GM23338 (cell line): ENCODE measurements around the gene EXD3. TPM values are rescaled to one million over a fixed set of nuclear protein-coding genes. Genes with fewer than 3 reads are reported as not detected.

Source experiments
- ATAC-seq: fragments of 200-7000 bp; cut with Tn5 transposase; 3 replicates; pipeline ENCODE4 v1.9.1; 2020
- DNase-seq: peaks from one replicate; pipeline ENCODE4 v3.0.0-alpha.2; 2015; ENCODE audit warnings: low spot score
- H2AFZ ChIP-seq: fragments of 200-600 bp; sonication (generic); 2 replicates; pipeline ENCODE4 v1.8.0; 2016; ENCODE audit warnings: antibody characterized with exemption, mild to moderate bottlenecking, moderate library complexity
- H3F3A ChIP-seq: fragments of 200-600 bp; sonication (generic); replicated peaks from 2 replicates; pipeline ENCODE4 v1.8.0; 2017; ENCODE audit warnings: antibody characterized with exemption, mixed run types, low read depth
- H3K27ac ChIP-seq: fragments of 200-600 bp; sonication (generic); 2 replicates; pipeline ENCODE4 v1.6.1; 2016; ENCODE audit warnings: low read depth
- H3K27me3 ChIP-seq: fragments of 200-600 bp; sonication (generic); 2 replicates; pipeline ENCODE4 v1.8.0; 2016; ENCODE audit warnings: mild to moderate bottlenecking, mixed run types, moderate library complexity; ENCODE audit not compliant: insufficient read depth
- H3K36me3 ChIP-seq: fragments of 200-600 bp; sonication (generic); 2 replicates; pipeline ENCODE4 v1.8.0; 2016; ENCODE audit warnings: mild to moderate bottlenecking; ENCODE audit not compliant: insufficient read depth
- H3K4me1 ChIP-seq: fragments of 200-600 bp; sonication (generic); 2 replicates; pipeline ENCODE4 v1.8.0; 2016; ENCODE audit warnings: mild to moderate bottlenecking, moderate library complexity; ENCODE audit not compliant: insufficient read depth
- H3K4me2 ChIP-seq: fragments of 200-600 bp; sonication (generic); 2 replicates; pipeline ENCODE4 v1.7.1; 2017; ENCODE audit warnings: mixed run types
- H3K4me3 ChIP-seq: fragments of 200-600 bp; sonication (generic); 2 replicates; pipeline ENCODE4 v1.6.1; 2016; ENCODE audit warnings: mixed run types
- H3K79me2 ChIP-seq: fragments of 200-600 bp; sonication (generic); replicated peaks from 2 replicates; pipeline ENCODE4 v1.8.0; 2017; ENCODE audit warnings: mild to moderate bottlenecking; ENCODE audit not compliant: insufficient read depth
- H3K9me2 ChIP-seq: fragments of 200-600 bp; sonication (generic); 2 replicates; pipeline ENCODE4 v1.8.0; 2017; ENCODE audit not compliant: insufficient read depth
- H4K20me1 ChIP-seq: fragments of 200-600 bp; sonication (generic); replicated peaks from 2 replicates; pipeline ENCODE4 v1.8.0; 2017; ENCODE audit warnings: mild to moderate bottlenecking; ENCODE audit not compliant: insufficient read depth
- H3K27ac Mint-ChIP-seq: 2 replicates; pipeline ENCODE4 v1.8.0; 2020; ENCODE audit warnings: inconsistent platforms, mild to moderate bottlenecking, moderate library complexity, mixed read lengths
- H3K27me3 Mint-ChIP-seq: 3 replicates; pipeline ENCODE4 v1.8.0; 2022; ENCODE audit warnings: low read depth, mild to moderate bottlenecking, moderate library complexity, mixed read lengths, inconsistent platforms; ENCODE audit not compliant: insufficient read depth, poor library complexity
- H3K36me3 Mint-ChIP-seq: 3 replicates; pipeline ENCODE4 v1.8.0; 2021; ENCODE audit warnings: low read depth, mild to moderate bottlenecking, inconsistent platforms, moderate library complexity, mixed read lengths
- H3K4me1 Mint-ChIP-seq: 3 replicates; pipeline ENCODE4 v1.8.0; 2020; ENCODE audit warnings: mild to moderate bottlenecking, inconsistent platforms, mixed read lengths
- H3K4me3 Mint-ChIP-seq: 3 replicates; pipeline ENCODE4 v1.8.0; 2021; ENCODE audit warnings: moderate library complexity, mild to moderate bottlenecking, inconsistent platforms, mixed read lengths
- H3K9me3 Mint-ChIP-seq: 3 replicates; pipeline ENCODE4 v1.8.0; 2020; ENCODE audit warnings: moderate library complexity, mild to moderate bottlenecking, inconsistent platforms, mixed read lengths
- CREB1 ChIP-seq: fragments of 250-450 bp; sonication (Bioruptor Pico); IDR thresholded peaks from 2 replicates; pipeline ENCODE4 v1.5.0; 2020; ENCODE audit warnings: low read depth, mild to moderate bottlenecking, moderate library complexity
- CTCF ChIP-seq, 2 experiments: fragments of 200-600 bp in 1 of 2; sonication (generic) in 1 of 2; conservative IDR thresholded peaks; 2 replicates each; pipeline versions ENCODE4 v1.5.1 to v1.6.1; 2016 to 2017; ENCODE audit warnings: antibody characterized with exemption in 2 of 2, low read depth in 2 of 2, mild to moderate bottlenecking in 2 of 2, moderate library complexity in 1 of 2
- EZH2 ChIP-seq: fragments of 200-600 bp; sonication (generic); IDR thresholded peaks from one replicate; pipeline ENCODE4 v1.8.0; 2017; ENCODE audit warnings: antibody characterized with exemption, mild to moderate bottlenecking, low read depth; ENCODE audit not compliant: unreplicated experiment
- EZH2phosphoT487 ChIP-seq: fragments of 200-600 bp; sonication (generic); IDR thresholded peaks from one replicate; pipeline ENCODE4 v1.8.1; 2018; ENCODE audit warnings: antibody characterized with exemption; ENCODE audit not compliant: unreplicated experiment
- JUNB ChIP-seq: IDR thresholded peaks from one replicate; pipeline ENCODE4 v1.6.1; 2016; ENCODE audit warnings: antibody characterized with exemption; ENCODE audit not compliant: unreplicated experiment
- NANOG ChIP-seq: IDR thresholded peaks from 2 replicates; pipeline ENCODE4 v1.6.1; 2016; ENCODE audit warnings: antibody characterized with exemption, borderline replicate concordance
- POLR2AphosphoS5 ChIP-seq: IDR thresholded peaks from 2 replicates; pipeline ENCODE4 v1.6.1; 2016; ENCODE audit warnings: antibody characterized with exemption, low read depth
- STAT1 ChIP-seq: IDR thresholded peaks from one replicate; pipeline ENCODE4 v1.6.1; 2016; ENCODE audit warnings: antibody characterized with exemption; ENCODE audit not compliant: unreplicated experiment
- ZNF114 ChIP-seq: fragments of 250-450 bp; sonication (Bioruptor Pico); IDR thresholded peaks from 2 replicates; pipeline ENCODE4 v1.5.0; 2020; ENCODE audit warnings: mild to moderate bottlenecking, moderate library complexity
- ZNF331 ChIP-seq: fragments of 250-450 bp; sonication (Bioruptor Pico); IDR thresholded peaks from 2 replicates; pipeline ENCODE4 v1.5.0; 2020; ENCODE audit warnings: low read depth, mild to moderate bottlenecking, moderate library complexity
- polyA plus RNA-seq: library from polyadenylated mRNA; unstranded; fragments of >200 nt; fragmentation: Nextera tagmentation; extraction: Ambion mirVana; gene quantifications from 2 replicates; pipeline ENCODE4 v1.2.1, GENCODE V29; 2016
- total RNA-seq: library from RNA; depleted of rRNA; stranded (reverse); fragments of >200 nt; shearing (Covaris generic); gene quantifications from 2 replicates; pipeline ENCODE4 v1.2.3, GENCODE V29; 2014
- TF ChIP-seq, protein P1 (sequence below): IDR thresholded peaks from one replicate; pipeline ENCODE4 v1.6.1; 2018; ENCODE audit warnings: antibody characterized with exemption; ENCODE audit not compliant: unreplicated experiment
- TF ChIP-seq, protein P2 (sequence below): IDR thresholded peaks from 2 replicates; pipeline ENCODE4 v1.6.1; 2016; ENCODE audit warnings: antibody characterized with exemption

The EXD3 gene
- total and polyA plus RNA-seq, 2 experiments from 2014 or later: 3.6 to 9.7 TPM

- Histone ChIP-seq H3K9me2 (no peaks in the 10 kb centered on the region), H2AFZ (no peak overlapping the region), H3K4me1 (peaks cover 13% of the 10 kb centered on the region; the same call in 1 of the 2 replicates), H3F3A (no peaks in the 10 kb centered on the region), H3K36me3 (no peaks in the 10 kb centered on the region), H3K27me3 (no peaks in the 10 kb centered on the region), H3K79me2 (no peaks in the 10 kb centered on the region), H4K20me1 (no peaks in the 10 kb centered on the region), H3K4me2 (no peak overlapping the region), H3K27ac (no peak overlapping the region), H3K4me3 (no peak overlapping the region)
- DNase-seq: no peak
- ATAC-seq: no peak
- no peaks in the 10 kb centered on the region for H3K36me3 Mint-ChIP-seq
- no peaks in the 10 kb centered on the region for H3K9me3 Mint-ChIP-seq
- TF ChIP-seq, protein P1, sequence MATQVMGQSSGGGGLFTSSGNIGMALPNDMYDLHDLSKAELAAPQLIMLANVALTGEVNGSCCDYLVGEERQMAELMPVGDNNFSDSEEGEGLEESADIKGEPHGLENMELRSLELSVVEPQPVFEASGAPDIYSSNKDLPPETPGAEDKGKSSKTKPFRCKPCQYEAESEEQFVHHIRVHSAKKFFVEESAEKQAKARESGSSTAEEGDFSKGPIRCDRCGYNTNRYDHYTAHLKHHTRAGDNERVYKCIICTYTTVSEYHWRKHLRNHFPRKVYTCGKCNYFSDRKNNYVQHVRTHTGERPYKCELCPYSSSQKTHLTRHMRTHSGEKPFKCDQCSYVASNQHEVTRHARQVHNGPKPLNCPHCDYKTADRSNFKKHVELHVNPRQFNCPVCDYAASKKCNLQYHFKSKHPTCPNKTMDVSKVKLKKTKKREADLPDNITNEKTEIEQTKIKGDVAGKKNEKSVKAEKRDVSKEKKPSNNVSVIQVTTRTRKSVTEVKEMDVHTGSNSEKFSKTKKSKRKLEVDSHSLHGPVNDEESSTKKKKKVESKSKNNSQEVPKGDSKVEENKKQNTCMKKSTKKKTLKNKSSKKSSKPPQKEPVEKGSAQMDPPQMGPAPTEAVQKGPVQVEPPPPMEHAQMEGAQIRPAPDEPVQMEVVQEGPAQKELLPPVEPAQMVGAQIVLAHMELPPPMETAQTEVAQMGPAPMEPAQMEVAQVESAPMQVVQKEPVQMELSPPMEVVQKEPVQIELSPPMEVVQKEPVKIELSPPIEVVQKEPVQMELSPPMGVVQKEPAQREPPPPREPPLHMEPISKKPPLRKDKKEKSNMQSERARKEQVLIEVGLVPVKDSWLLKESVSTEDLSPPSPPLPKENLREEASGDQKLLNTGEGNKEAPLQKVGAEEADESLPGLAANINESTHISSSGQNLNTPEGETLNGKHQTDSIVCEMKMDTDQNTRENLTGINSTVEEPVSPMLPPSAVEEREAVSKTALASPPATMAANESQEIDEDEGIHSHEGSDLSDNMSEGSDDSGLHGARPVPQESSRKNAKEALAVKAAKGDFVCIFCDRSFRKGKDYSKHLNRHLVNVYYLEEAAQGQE: no peak
- no peak for TF ChIP-seq EZH2phosphoT487
- no peak for TF ChIP-seq POLR2AphosphoS5
- TF ChIP-seq, protein P2, sequence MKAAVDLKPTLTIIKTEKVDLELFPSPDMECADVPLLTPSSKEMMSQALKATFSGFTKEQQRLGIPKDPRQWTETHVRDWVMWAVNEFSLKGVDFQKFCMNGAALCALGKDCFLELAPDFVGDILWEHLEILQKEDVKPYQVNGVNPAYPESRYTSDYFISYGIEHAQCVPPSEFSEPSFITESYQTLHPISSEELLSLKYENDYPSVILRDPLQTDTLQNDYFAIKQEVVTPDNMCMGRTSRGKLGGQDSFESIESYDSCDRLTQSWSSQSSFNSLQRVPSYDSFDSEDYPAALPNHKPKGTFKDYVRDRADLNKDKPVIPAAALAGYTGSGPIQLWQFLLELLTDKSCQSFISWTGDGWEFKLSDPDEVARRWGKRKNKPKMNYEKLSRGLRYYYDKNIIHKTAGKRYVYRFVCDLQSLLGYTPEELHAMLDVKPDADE: no peak
- no peak for TF ChIP-seq CREB1 (CRISPR knock-in tag)
- no peak for TF ChIP-seq ZNF114 (CRISPR knock-in tag)
- TF ChIP-seq EZH2: no peak
- TF ChIP-seq JUNB: no peak
- TF ChIP-seq STAT1: no peak
- no peak for TF ChIP-seq CTCF (conservative IDR thresholded peaks at IDR 0.05; ENCODE audit: low read depth in 2 of 2)
- no peak for TF ChIP-seq ZNF331 (CRISPR knock-in tag)
- no peak for TF ChIP-seq NANOG
- H3K4me3 Mint-ChIP-seq: no peak overlapping the region
- peaks cover 2% of the 10 kb centered on the region; the same call in 2 of the 3 replicates for H3K4me1 Mint-ChIP-seq
- H3K27ac Mint-ChIP-seq: no peak overlapping the region
- H3K27me3 Mint-ChIP-seq: peaks cover 4% of the 10 kb centered on the region
Measured at GRCh38 chr9:137313956-137314560, 108.9 kb downstream of the EXD3 start.
